K562 (cell line): ENCODE data around the gene CIB1. TPM values are rescaled to one million over a fixed set of nuclear protein-coding genes. Genes with fewer than 3 reads are reported as not detected.

Source experiments
- CBX3 ChIP-seq, 2 experiments: IDR thresholded peaks; 1 replicate in 1 of 2; 2 replicates in 1 of 2; pipeline ENCODE4 v1.6.1; 2012; ENCODE audit warnings: inconsistent platforms in 2 of 2, low read length in 2 of 2, borderline replicate concordance in 1 of 2, control low read depth in 1 of 2
- CCNT2 ChIP-seq: IDR thresholded peaks from 2 replicates; pipeline ENCODE4 v1.6.1; 2011; ENCODE audit warnings: borderline replicate concordance, low read depth, mild to moderate bottlenecking, moderate library complexity, mixed read lengths, low read length; ENCODE audit not compliant: insufficient read length; ENCODE audit errors: extremely low read depth
- CEBPG ChIP-seq, 3 experiments: fragments of 200-800 bp in 1 of 3; sonication (Bioruptor generic) in 1 of 3; sonication (generic) in 1 of 3; formaldehyde crosslinking in 1 of 3; IDR thresholded peaks in 2 of 3; conservative IDR thresholded peaks in 1 of 3; 2 replicates each; pipeline versions ENCODE4 v1.6.1 to v1.8.0; 2016 to 2022; ENCODE audit warnings: missing compliant biosample characterization in 2 of 3, missing genetic modification characterization in 2 of 3, mild to moderate bottlenecking in 1 of 3, missing genetic modification reagents in 1 of 3
- CTBP1 ChIP-seq: fragments of 450-650 bp; IDR thresholded peaks from 2 replicates; pipeline ENCODE4 v1.6.1; 2016; ENCODE audit warnings: borderline replicate concordance
- DPF2 ChIP-seq: fragments of 450-650 bp; IDR thresholded peaks from 2 replicates; pipeline ENCODE4 v1.6.1; 2016
- E2F3 ChIP-seq: fragments of 250-450 bp; sonication (Bioruptor Pico); IDR thresholded peaks from 2 replicates; pipeline ENCODE4 v1.4.0; 2020; ENCODE audit warnings: mild to moderate bottlenecking
- FOSL1 ChIP-seq: fragments of 200-800 bp; sonication (Bioruptor generic); conservative IDR thresholded peaks from 2 replicates; pipeline ENCODE4 v1.6.1; 2016; ENCODE audit warnings: missing genetic modification characterization, missing compliant biosample characterization
- FOXA3 ChIP-seq, 2 experiments: fragments of 450-650 bp in 1 of 2; sonication (generic) in 1 of 2; formaldehyde crosslinking; IDR thresholded peaks in 1 of 2; conservative IDR thresholded peaks in 1 of 2; 2 replicates each; pipeline versions ENCODE4 v1.4.0 to v1.8.0; 2020 to 2022; ENCODE audit warnings: mild to moderate bottlenecking in 2 of 2, missing genetic modification reagents in 1 of 2
- HDAC8 ChIP-seq: fragments of 450-650 bp; IDR thresholded peaks from 2 replicates; pipeline ENCODE4 v1.6.1; 2016; ENCODE audit warnings: mild to moderate bottlenecking, missing genetic modification characterization, moderate library complexity, missing compliant biosample characterization
- HNRNPUL1 ChIP-seq: fragments of 200-400 bp; formaldehyde crosslinking; IDR thresholded peaks from 2 replicates; pipeline ENCODE4 v1.6.1; 2017; ENCODE audit warnings: low read length
- JUN ChIP-seq, 2 experiments: sonication (generic) in 1 of 2; formaldehyde crosslinking in 1 of 2; IDR thresholded peaks; 2 replicates each; pipeline versions ENCODE4 v1.6.1 to v1.8.0; 2012 to 2022; ENCODE audit warnings: borderline replicate concordance in 2 of 2, mild to moderate bottlenecking in 2 of 2, improper control_type of control experiment in 1 of 2, low read depth in 1 of 2, low read length in 1 of 2, missing genetic modification reagents in 1 of 2
- JUND ChIP-seq, 2 experiments: IDR thresholded peaks; 2 replicates in 1 of 2; 3 replicates in 1 of 2; pipeline ENCODE4 v1.6.1; 2011; ENCODE audit warnings: borderline replicate concordance in 2 of 2, low read depth in 2 of 2, low read length in 2 of 2, improper control_type of control experiment in 1 of 2, missing biosample characterization in 1 of 2, missing genetic modification characterization in 1 of 2, missing genetic modification reagents in 1 of 2
- MBD2 ChIP-seq: sonication (generic); IDR thresholded peaks from 2 replicates; pipeline ENCODE4 v1.6.1; 2016; ENCODE audit warnings: low read depth, borderline replicate concordance
- NFE2 ChIP-seq: IDR thresholded peaks from 2 replicates; pipeline ENCODE4 v1.6.1; 2014; ENCODE audit warnings: antibody characterized with exemption, low read depth
- NFIC ChIP-seq: fragments of 450-650 bp; IDR thresholded peaks from 2 replicates; pipeline ENCODE4 v1.6.1; 2017; ENCODE audit warnings: mild to moderate bottlenecking, inconsistent platforms
- PHF8 ChIP-seq: fragments of 200-600 bp; sonication (generic); IDR thresholded peaks from 2 replicates; pipeline ENCODE4 v1.6.1; 2012; ENCODE audit warnings: mixed run types, mild to moderate bottlenecking, inconsistent platforms, low read length, moderate library complexity, borderline replicate concordance
- POLR2A ChIP-seq: fragments of 450-650 bp; conservative IDR thresholded peaks from 2 replicates; pipeline ENCODE4 v1.6.1; 2016
- RCOR1 ChIP-seq, 2 experiments: IDR thresholded peaks; 2 replicates each; pipeline ENCODE4 v1.6.1; 2012; ENCODE audit warnings: low read depth in 2 of 2, low read length in 2 of 2, borderline replicate concordance in 1 of 2, improper control_type of control experiment in 1 of 2
- SMARCC2 ChIP-seq: fragments of 450-650 bp; IDR thresholded peaks from 2 replicates; pipeline ENCODE4 v1.6.1; 2017; ENCODE audit warnings: antibody characterized with exemption, moderate library complexity, mild to moderate bottlenecking, low read depth
- SMARCE1 ChIP-seq: fragments of 450-650 bp; IDR thresholded peaks from 2 replicates; pipeline ENCODE4 v1.7.1; 2016; ENCODE audit warnings: mild to moderate bottlenecking
- ZKSCAN1 ChIP-seq: fragments of 150-350 bp; IDR thresholded peaks from 2 replicates; pipeline ENCODE4 v1.6.1; 2016; ENCODE audit warnings: low read depth, low read length
- ZNF134 ChIP-seq: fragments of 250-450 bp; sonication (Bioruptor Pico); conservative IDR thresholded peaks from 2 replicates; pipeline ENCODE4 v1.4.0; 2020
- ZNF584 ChIP-seq: fragments of 200-800 bp; sonication (Bioruptor generic); IDR thresholded peaks from 2 replicates; pipeline ENCODE4 v1.6.1; 2016; ENCODE audit warnings: low read depth, mild to moderate bottlenecking, missing genetic modification characterization, missing compliant biosample characterization
- ZSCAN29 ChIP-seq: fragments of 450-650 bp; IDR thresholded peaks from 2 replicates; pipeline ENCODE4 v1.6.1; 2017
- polyA plus RNA-seq, 8 experiments: library from polyadenylated mRNA; depleted of rRNA in 4 of 8; stranded (reverse) in 5 of 8; unstranded in 3 of 8; fragments of >200 nt; fragmentation: Nextera tagmentation in 2 of 8; fragmentation: Illumina TruSeq in 1 of 8; extraction: Ambion mirVana in 2 of 8; extraction: Trizol in 1 of 8; gene quantifications; 2 replicates each; pipeline versions ENCODE4 v1.2.1 to v1.2.3, GENCODE V29; 2011 to 2014; ENCODE audit warnings: inconsistent platforms in 1 of 8, missing spikeins in 1 of 8
- total RNA-seq, 7 experiments: library from RNA; depleted of rRNA in 6 of 7; stranded (reverse); fragments of >200 nt in 6 of 7; fragmentation: Illumina TruSeq in 2 of 7; extraction: Trizol in 2 of 7; gene quantifications; 2 replicates each; pipeline versions ENCODE4 v1.2.1 to v1.2.3, GENCODE V29; 2011 to 2021; ENCODE audit warnings: low replicate concordance in 1 of 7

The CIB1 gene
- total and polyA plus RNA-seq, 9 of the 15 experiments (the other 6 are each of a cell fraction or from before 2014, with no cell fraction given) = 14.9 to 136 (median 64.5) TPM

DNA sequence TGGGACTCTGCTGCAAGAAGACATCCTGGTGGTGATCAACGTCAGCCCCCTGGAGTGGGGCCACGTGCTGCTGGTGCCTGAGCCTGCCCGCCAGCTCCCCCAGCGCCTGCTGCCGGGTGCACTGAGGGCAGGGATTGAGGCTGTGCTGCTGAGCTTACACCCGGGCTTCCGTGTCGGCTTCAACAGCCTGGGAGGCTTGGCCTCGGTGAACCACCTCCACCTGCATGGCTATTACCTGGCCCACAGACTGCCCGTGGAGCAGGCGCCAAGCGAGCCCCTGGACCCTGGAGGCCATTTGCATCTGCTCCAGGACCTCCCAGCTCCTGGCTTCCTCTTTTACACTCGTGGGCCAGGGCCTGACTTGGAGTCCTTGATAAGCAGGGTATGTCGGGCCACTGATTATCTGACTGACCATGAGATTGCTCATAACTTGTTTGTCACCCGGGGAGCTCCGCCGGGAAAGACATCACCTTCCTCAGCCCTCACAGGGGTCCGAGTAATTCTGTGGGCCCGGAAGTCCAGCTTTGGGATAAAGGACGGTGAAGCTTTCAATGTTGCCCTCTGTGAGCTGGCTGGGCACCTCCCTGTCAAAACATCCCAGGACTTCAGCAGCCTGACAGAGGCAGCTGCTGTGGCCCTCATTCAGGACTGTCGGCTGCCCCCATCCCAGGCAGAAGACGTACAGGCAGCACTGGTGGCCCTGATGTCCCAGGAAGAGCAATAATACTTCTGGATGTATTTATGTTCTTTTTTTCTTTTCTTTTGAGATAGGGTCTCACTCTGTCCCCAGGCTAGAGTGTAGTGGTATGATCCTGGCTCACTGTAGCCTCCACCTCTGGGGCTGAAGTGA, 7.8 kb upstream of the CIB1 start (continued):
- TF ChIP-seq JUN (IDR thresholded peaks at IDR 0.05; ENCODE audit: borderline replicate concordance, low read depth, low read length) = 0 out of 2 replicates have a peak, but pooled peaks have one; percentile 21
- no peak for TF ChIP-seq JUN (CRISPR knock-in tag; IDR thresholded peaks at IDR 0.05; ENCODE audit: borderline replicate concordance)
- peak in 1 of 2 experiments; percentile 78; a peak in 2 of 4 replicates for TF ChIP-seq RCOR1 (IDR thresholded peaks at IDR 0.05; ENCODE audit: borderline replicate concordance in 1 of 2, low read depth in 2 of 2, low read length in 2 of 2)
- TF ChIP-seq SMARCC2 = 0 out of 2 replicates have a peak, but pooled peaks have one; percentile 38
- TF ChIP-seq JUND (IDR thresholded peaks at IDR 0.05; ENCODE audit: borderline replicate concordance, low read depth, low read length) = peak; percentile 57; the same call in 1 of the 2 replicates
- TF ChIP-seq JUND (tag; IDR thresholded peaks at IDR 0.05; ENCODE audit: borderline replicate concordance, low read depth, low read length) = peak; percentile 43; the same call in 1 of the 3 replicates
- no peak for TF ChIP-seq CBX3 (IDR thresholded peaks at IDR 0.05; ENCODE audit: borderline replicate concordance in 1 of 2, low read length in 2 of 2)
- no peak for TF ChIP-seq CEBPG (CRISPR knock-in tag; IDR thresholded peaks at IDR 0.05)
- TF ChIP-seq CEBPG (tag; conservative IDR thresholded peaks at IDR 0.05 in 1 of 2, IDR thresholded peaks at IDR 0.05 in 1 of 2) = no peak
- no peak for TF ChIP-seq ZSCAN29
- no peak for TF ChIP-seq E2F3
- no peak for TF ChIP-seq HDAC8
- TF ChIP-seq CTBP1 = peak; percentile 55; the same call in 1 of the 2 replicates
- no peak for TF ChIP-seq HNRNPUL1
- peak; percentile 82 for TF ChIP-seq SMARCE1
- TF ChIP-seq NFIC = peak; percentile 19; the same call in 1 of the 2 replicates
- 0 out of 2 replicates have a peak, but pooled peaks have one; percentile 53 for TF ChIP-seq FOSL1 (tag)
- TF ChIP-seq ZKSCAN1 = 0 out of 2 replicates have a peak, but pooled peaks have one; percentile 30
- TF ChIP-seq MBD2 = peak; percentile 35; the same call in 1 of the 2 replicates
- peak; percentile 26; the same call in 1 of the 2 replicates for TF ChIP-seq PHF8
- 0 out of 4 replicates have a peak, but pooled peaks of 1 of the 2 experiments have one; percentile 18 for TF ChIP-seq FOXA3 (CRISPR knock-in tag; conservative IDR thresholded peaks at IDR 0.05 in 1 of 2, IDR thresholded peaks at IDR 0.05 in 1 of 2)
- TF ChIP-seq CCNT2 = no peak
- TF ChIP-seq ZNF134 (CRISPR knock-in tag) = 0 out of 2 replicates have a peak, but pooled peaks have one; percentile 43
- peak; percentile 84 for TF ChIP-seq DPF2
- TF ChIP-seq ZNF584 = 0 out of 2 replicates have a peak, but pooled peaks have one; percentile 28
- peak; percentile 26; the same call in 1 of the 2 replicates for TF ChIP-seq NFE2
- no peak for TF ChIP-seq POLR2A
